ENCODE results near the gene HCST.

GRCh38 chr19:35872180-35872579 is 30.1 kb upstream of the HCST start:
- TF ChIP-seq POLR2AphosphoS5 (IDR thresholded peaks at IDR 0.05) (no peak), CTCF (IDR thresholded peaks at IDR 0.05) (no peak), POLR2A (IDR thresholded peaks at IDR 0.05) (no peak)
